AG04449 (cell line): ENCODE data around the gene DHX38.
"Not testable (repeated sequence)": the region's sequence is repeated elsewhere in the genome, so short reads cannot be mapped to it uniquely, and the experiment has no call there.

Experiments used
- CTCF ChIA-PET: fragments of 350-600 bp; formaldehyde crosslinking; extraction: SDS; loops from one replicate; lab custom pipeline; 2021; ENCODE audit warnings: antibody characterized with exemption; lab: Yijun Ruan, JAX
- POLR2A ChIA-PET: fragments of 400-600, 350-600 bp; formaldehyde crosslinking; extraction: SDS; loops from one replicate; lab custom pipeline; 2020; ENCODE audit warnings: antibody characterized with exemption, inconsistent platforms; lab: Yijun Ruan, JAX
- DNase-seq: peaks from one replicate; pipeline ENCODE4 v3.0.0-alpha.2; 2010; ENCODE audit warnings: low read depth, low spot score
- H3K4me3 ChIP-seq: 2 replicates; pipeline ENCODE4 v1.5.1; 2011; ENCODE audit warnings: low read depth, mild to moderate bottlenecking, control low read depth, low read length
- TF ChIP-seq, protein P1 (sequence below): IDR thresholded peaks from one replicate; pipeline ENCODE4 v1.5.1; 2011; ENCODE audit warnings: mild to moderate bottlenecking, moderate library complexity, low read length, control low read depth, inconsistent platforms; ENCODE audit not compliant: insufficient read depth; ENCODE audit errors: missing control alignments

DHX38 gene

GRCh38 chr16:72051818-72052217, 41.8 kb upstream of the DHX38 start:
- CTCF ChIA-PET = no interaction called here
- no peak for DNase-seq
- TF ChIP-seq, protein P1, sequence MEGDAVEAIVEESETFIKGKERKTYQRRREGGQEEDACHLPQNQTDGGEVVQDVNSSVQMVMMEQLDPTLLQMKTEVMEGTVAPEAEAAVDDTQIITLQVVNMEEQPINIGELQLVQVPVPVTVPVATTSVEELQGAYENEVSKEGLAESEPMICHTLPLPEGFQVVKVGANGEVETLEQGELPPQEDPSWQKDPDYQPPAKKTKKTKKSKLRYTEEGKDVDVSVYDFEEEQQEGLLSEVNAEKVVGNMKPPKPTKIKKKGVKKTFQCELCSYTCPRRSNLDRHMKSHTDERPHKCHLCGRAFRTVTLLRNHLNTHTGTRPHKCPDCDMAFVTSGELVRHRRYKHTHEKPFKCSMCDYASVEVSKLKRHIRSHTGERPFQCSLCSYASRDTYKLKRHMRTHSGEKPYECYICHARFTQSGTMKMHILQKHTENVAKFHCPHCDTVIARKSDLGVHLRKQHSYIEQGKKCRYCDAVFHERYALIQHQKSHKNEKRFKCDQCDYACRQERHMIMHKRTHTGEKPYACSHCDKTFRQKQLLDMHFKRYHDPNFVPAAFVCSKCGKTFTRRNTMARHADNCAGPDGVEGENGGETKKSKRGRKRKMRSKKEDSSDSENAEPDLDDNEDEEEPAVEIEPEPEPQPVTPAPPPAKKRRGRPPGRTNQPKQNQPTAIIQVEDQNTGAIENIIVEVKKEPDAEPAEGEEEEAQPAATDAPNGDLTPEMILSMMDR = no peak
- POLR2A ChIA-PET = no interaction called here
- no peak overlapping the region for H3K4me3 ChIP-seq

- DNase-seq, POLR2A ChIA-PET, H3K4me3 ChIP-seq: not testable (repeated sequence)
- CTCF ChIA-PET = interaction anchor here (0.6 to 1.1 kb wide), 3 partner anchors 8 to 12 kb away, joined by 3 read pairs; partner anchors contain the start of gene HPR
Measured at GRCh38 chr16:72054254-72054847, 39.3 kb upstream of the DHX38 start, which contains the start of gene HP. Gene HP (plus strand): TSS chr16:72054505. CDS start chr16:72054653, 148 bp downstream.

DNA sequence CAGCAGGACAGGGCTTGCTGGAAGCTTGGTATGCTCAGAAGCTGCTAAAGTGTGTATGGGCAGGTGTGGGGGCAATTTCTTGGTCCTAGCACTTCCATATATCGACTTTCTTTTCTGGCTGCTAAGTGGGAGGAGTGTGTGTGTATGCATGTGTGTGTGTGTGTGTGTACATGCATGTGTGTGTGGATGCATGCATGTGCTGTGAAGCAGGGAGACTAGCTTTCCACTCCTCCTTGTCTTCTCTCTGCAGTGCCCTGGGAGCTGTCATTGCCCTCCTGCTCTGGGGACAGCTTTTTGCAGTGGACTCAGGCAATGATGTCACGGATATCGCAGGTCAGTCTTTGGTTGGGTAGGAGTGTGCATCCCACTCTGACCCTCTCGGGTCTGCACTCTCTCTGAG, 37.7 kb upstream of the DHX38 start:
- H3K4me3 ChIP-seq = no peak overlapping the region
- ChIA-PET CTCF (interaction anchor here (1.2 kb wide), 1 partner anchor 11 kb away, joined by 3 read pairs; no protein-coding TSS in a partner anchor), POLR2A (no interaction called here)
- TF ChIP-seq, protein P1 = no peak
- DNase-seq = no peak

DNA sequence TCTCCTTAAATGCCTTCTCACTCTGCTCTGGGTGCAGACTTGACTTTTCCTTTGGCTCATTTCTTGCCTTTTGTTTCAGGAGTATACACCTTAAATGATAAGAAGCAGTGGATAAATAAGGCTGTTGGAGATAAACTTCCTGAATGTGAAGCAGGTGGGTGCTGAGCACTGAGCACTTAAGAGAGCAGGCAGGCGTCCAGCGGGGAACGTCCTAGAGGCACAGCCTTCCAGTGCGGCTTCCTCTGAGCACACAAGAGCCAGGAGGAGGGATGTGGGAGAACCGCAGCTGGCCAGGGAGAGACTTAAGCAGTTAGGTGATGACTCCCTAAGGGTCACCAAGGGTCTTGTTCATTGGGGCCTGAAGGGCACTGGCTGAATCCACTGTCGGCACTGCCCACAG, 36.3 kb upstream of the DHX38 start:
- H3K4me3 ChIP-seq, POLR2A ChIA-PET, DNase-seq: not testable (repeated sequence)
- CTCF ChIA-PET = interaction anchor here (0.6 kb wide), 1 partner anchor 224 kb away, joined by 3 read pairs; no protein-coding TSS in a partner anchor

DNA sequence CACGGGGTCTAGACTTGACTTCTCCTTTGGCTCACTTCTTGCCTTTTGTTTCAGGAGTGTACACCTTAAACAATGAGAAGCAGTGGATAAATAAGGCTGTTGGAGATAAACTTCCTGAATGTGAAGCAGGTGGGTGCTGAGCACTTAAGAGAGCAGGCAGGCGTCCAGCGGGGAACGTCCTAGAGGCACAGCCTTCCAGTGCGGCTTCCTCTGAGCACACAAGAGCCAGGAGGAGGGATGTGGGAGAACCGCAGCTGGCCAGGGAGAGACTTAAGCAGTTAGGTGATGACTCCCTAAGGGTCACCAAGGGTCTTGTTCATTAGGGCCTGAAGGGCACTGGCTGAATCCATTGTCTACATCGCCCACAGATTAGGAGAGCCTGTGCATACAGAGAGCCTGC, 34.6 kb upstream of the DHX38 start:
- H3K4me3 ChIP-seq, DNase-seq, POLR2A ChIA-PET: not testable (repeated sequence)
- CTCF ChIA-PET = interaction anchor here (1.1 kb wide), 1 partner anchor 9 kb away, joined by 4 read pairs; no protein-coding TSS in a partner anchor

DNA sequence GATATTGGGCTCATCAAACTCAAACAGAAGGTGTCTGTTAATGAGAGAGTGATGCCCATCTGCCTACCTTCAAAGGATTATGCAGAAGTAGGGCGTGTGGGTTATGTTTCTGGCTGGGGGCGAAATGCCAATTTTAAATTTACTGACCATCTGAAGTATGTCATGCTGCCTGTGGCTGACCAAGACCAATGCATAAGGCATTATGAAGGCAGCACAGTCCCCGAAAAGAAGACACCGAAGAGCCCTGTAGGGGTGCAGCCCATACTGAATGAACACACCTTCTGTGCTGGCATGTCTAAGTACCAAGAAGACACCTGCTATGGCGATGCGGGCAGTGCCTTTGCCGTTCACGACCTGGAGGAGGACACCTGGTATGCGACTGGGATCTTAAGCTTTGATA, 33.2 kb upstream of the DHX38 start:
- no peak overlapping the region for H3K4me3 ChIP-seq
- ChIA-PET POLR2A (no interaction called here), CTCF (interaction anchor here (1.1 kb wide), 1 partner anchor 8 kb away, joined by 4 read pairs; no protein-coding TSS in a partner anchor)
- DNase-seq = no peak
- TF ChIP-seq, protein P1 = no peak

GRCh38 chr16:72061564-72061963, 32.1 kb upstream of the DHX38 start:
- CTCF ChIA-PET = interaction anchor here (1.1 kb wide), 1 partner anchor 38 kb away, joined by 3 read pairs; no protein-coding TSS in a partner anchor

More at GRCh38 chr16:72061564-72061963, 32.1 kb upstream of the DHX38 start:
- POLR2A ChIA-PET = no interaction called here
- TF ChIP-seq, protein P1 = no peak
- no peak for DNase-seq
- H3K4me3 ChIP-seq = no peak overlapping the region
